ENCODE results near the gene SBF2. TPM values are rescaled to one million over a fixed set of nuclear protein-coding genes. Genes with fewer than 3 reads are reported as not detected.

Gene SBF2
- total and polyA plus RNA-seq, 9 of the 15 experiments (the other 6 are each of a cell fraction or from before 2014, with no cell fraction given): 0.80 to 9.5 (median 5.0) TPM

- TF ChIP-seq SIX5 (IDR thresholded peaks at IDR 0.05; ENCODE audit: borderline replicate concordance in 1 of 2, insufficient read depth in 1 of 2, low read depth in 1 of 2, low read length in 2 of 2) (no peak), ZNF224 (CRISPR knock-in tag; IDR thresholded peaks at IDR 0.05) (no peak), CBX5 (IDR thresholded peaks at IDR 0.05; ENCODE audit: borderline replicate concordance, low read depth) (no peak), ZNF561 (CRISPR knock-in tag; conservative IDR thresholded peaks at IDR 0.05) (no peak), POLR2A (conservative IDR thresholded peaks at IDR 0.05) (no peak), MYBL2 (IDR thresholded peaks at IDR 0.05; ENCODE audit: low read depth) (no peak), MYBL2 (CRISPR knock-in tag; IDR thresholded peaks at IDR 0.05; ENCODE audit: borderline replicate concordance) (no peak), ZNF212 (CRISPR knock-in tag; IDR thresholded peaks at IDR 0.05) (no peak), NRF1 (conservative IDR thresholded peaks at IDR 0.05 in 1 of 2, IDR thresholded peaks at IDR 0.05 in 1 of 2) (peak; percentile 52 to 60), HDAC3 (IDR thresholded peaks at IDR 0.05; ENCODE audit: borderline replicate concordance, partially characterized antibody) (no peak), CHD7 (IDR thresholded peaks at IDR 0.05; ENCODE audit: low read depth, low read length) (no peak)
- TF ChIP-seq, protein P1, sequence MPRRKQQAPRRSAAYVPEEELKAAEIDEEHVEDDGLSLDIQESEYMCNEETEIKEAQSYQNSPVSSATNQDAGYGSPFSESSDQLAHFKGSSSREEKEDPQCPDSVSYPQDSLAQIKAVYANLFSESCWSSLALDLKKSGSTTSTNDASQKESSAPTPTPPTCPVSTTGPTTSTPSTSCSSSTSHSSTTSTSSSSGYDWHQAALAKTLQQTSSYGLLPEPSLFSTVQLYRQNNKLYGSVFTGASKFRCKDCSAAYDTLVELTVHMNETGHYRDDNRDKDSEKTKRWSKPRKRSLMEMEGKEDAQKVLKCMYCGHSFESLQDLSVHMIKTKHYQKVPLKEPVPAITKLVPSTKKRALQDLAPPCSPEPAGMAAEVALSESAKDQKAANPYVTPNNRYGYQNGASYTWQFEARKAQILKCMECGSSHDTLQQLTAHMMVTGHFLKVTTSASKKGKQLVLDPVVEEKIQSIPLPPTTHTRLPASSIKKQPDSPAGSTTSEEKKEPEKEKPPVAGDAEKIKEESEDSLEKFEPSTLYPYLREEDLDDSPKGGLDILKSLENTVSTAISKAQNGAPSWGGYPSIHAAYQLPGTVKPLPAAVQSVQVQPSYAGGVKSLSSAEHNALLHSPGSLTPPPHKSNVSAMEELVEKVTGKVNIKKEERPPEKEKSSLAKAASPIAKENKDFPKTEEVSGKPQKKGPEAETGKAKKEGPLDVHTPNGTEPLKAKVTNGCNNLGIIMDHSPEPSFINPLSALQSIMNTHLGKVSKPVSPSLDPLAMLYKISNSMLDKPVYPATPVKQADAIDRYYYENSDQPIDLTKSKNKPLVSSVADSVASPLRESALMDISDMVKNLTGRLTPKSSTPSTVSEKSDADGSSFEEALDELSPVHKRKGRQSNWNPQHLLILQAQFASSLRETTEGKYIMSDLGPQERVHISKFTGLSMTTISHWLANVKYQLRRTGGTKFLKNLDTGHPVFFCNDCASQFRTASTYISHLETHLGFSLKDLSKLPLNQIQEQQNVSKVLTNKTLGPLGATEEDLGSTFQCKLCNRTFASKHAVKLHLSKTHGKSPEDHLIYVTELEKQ (CRISPR knock-in tag; IDR thresholded peaks at IDR 0.05): no peak
These were observed 13.6 kb upstream of the SBF2 start (continued) for GRCh38 chr11:10307400-10308200.
